WTC11 (cell line): ENCODE data around the gene NINJ2.

ENCODE experiments used
- CREM ChIP-seq: sonication (generic); formaldehyde crosslinking; IDR thresholded peaks from 2 replicates; pipeline ENCODE4 v1.8.1; 2022; ENCODE audit warnings: mild to moderate bottlenecking, missing genetic modification reagents, moderate library complexity
- SOX15 ChIP-seq: fragments of 250-450 bp; sonication (Bioruptor Pico); IDR thresholded peaks from 2 replicates; pipeline ENCODE4 v1.9.0; 2021; ENCODE audit warnings: mild to moderate bottlenecking
- TF ChIP-seq, protein P1 (sequence below): sonication (generic); formaldehyde crosslinking; IDR thresholded peaks from 2 replicates; pipeline ENCODE4 v1.8.1; 2023; ENCODE audit warnings: mild to moderate bottlenecking, missing genetic modification reagents, moderate library complexity

DNA sequence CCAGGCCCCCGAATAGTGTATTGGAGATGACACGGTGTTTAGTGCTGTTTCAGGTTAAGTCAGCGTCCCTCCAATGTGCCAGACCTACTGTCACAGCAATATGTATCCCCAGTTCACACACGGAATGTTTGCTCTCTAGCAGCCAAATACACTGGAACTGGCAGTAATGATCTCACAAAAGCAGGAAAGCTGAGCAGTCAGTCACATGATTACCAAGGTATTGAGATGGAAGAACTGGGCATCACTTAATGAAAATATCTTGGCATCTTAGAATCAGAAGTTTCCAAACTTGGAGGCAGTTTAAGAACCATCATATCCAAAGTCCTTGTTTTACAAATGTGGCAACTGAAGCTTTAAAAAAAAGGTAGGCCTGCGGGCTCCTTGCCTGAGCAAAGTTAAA is 23.3 kb downstream of the NINJ2 start:
- TF ChIP-seq SOX15 (CRISPR knock-in tag) (no peak), CREM (CRISPR knock-in tag) (no peak)
- TF ChIP-seq, protein P1, sequence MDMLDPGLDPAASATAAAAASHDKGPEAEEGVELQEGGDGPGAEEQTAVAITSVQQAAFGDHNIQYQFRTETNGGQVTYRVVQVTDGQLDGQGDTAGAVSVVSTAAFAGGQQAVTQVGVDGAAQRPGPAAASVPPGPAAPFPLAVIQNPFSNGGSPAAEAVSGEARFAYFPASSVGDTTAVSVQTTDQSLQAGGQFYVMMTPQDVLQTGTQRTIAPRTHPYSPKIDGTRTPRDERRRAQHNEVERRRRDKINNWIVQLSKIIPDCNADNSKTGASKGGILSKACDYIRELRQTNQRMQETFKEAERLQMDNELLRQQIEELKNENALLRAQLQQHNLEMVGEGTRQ (CRISPR knock-in tag) = no peak
